IPS-NIHi7 (cell line): ENCODE data around the gene HOXD1.

Experiments used
- DNase-seq: peaks from one replicate; pipeline ENCODE4 v3.0.0; 2012; ENCODE audit warnings: mixed read lengths; ENCODE audit errors: extremely low spot score

The HOXD1 gene

DNA sequence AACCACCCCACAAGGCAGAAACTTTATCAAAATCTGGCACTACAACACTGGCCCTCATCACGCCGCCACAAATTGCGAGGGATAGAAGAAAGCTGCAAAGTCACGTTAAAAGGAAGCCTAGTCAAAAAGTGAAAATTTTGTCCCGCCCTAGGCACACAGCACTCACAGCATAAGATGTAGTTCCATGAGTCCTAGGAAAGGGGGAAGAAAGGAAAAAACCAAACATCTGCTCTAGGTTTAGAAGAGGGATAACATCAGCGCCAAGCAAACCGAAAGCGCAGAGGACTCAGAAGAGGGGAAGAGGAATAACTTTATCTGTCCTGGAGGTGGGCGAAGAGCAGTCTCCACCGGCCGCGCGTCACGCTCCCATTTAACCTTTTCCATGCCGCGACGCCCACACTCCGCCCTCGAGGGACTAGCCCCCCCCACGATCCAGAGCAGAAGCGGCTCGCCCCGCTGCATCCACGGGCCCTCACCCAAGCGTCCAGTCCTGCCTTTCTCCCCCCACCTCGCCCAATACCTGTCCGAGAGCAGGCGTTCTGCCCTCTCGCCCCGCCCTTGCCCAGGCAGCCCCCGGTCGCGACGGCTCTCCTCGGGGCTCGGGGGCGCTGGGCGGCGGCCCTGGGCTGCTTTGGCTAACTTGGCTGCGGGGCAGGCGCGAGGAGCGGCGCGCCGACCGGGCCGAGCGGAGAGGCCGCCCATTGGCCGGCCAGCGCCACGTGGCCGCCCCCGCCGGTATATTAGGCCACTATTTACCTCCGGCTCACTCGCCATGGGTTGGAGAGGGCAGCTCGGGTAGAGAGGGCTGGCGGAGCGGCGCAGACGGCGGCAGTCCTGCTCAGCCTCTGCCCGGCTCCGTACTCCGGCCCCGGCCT, at the start of gene HOXD1:
Gene HOXD1 (plus strand): TSS at position 770 of the 875 bp plus-strand sequence. CDS start 134 bp downstream, outside the sequence.
- DNase-seq: peak; percentile 80

DNA sequence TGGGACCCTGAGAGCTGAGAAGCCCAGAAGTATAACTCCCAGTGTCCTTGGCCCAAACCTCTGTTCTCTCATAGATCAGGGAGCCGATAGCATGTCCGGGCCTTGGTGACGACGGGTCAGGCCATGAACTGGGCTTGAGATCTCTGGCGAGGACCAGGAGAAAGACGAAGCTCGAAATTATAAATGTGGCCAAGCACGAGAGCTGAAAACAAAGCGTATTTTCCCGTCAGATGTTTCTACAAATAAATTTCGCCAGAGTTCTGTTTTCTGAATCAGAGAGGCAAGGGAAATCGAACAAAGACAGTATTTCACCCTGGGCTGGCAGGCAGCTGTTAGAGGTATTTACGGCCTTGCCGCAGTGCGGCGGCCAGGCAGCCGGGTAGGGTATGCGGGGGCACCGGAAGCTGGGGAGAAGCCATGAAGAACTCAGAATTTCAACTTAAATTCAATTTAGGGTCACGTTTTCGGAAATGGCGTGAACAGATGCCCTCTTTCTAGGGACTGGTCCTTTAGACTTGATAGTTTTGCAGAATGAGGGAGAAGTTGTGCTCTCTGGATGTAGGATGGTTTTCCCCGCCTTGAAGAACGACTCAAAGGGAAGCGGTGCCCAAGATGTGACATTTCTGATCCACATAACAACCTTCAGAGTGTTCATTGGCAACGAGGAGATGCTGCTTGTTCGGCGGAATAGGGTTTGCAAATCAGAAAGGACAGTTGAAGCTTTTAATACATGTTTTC, 49.4 kb upstream of the HOXD1 start:
- no peak for DNase-seq

DNA sequence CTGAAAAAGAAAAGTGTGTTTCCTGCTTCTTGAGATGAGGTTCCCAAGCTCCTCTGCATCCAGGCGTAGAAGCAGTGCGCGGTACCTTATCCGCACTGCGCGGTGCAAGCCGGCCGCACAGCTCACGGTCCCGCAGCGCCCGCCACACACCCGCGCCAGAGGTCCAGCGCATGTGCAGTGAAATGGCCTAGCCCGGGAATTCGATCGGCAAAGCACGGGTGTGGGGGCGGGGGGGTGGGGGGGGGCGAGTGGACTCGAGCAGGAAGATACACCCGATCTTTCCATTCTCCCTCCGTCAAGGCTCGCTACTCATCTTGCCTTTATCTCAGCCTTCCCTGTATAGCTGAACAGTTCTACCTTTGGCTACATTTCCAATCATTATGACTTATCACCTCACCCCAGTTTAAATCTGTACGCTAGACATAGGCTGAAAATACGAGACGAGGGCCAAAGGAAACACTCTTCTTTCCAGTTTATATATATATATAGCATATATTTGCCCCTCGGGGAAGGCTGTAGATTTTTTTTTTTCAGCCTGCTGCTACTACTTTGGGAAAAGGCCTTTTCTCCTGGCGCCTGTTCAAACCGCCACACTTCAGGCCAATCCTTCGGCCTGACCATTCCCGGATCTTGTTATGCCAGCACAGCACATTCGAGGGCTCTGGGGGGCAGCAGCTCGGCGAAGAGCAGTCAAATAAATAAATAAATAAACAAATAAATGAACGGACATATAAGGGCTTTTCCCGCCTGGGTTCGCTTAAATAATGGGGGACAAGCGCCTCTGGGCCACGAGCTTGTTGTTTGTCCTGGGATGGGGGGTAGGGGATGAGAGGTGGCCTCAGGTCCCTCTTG, 48.6 kb upstream of the HOXD1 start:
- no peak for DNase-seq

DNA sequence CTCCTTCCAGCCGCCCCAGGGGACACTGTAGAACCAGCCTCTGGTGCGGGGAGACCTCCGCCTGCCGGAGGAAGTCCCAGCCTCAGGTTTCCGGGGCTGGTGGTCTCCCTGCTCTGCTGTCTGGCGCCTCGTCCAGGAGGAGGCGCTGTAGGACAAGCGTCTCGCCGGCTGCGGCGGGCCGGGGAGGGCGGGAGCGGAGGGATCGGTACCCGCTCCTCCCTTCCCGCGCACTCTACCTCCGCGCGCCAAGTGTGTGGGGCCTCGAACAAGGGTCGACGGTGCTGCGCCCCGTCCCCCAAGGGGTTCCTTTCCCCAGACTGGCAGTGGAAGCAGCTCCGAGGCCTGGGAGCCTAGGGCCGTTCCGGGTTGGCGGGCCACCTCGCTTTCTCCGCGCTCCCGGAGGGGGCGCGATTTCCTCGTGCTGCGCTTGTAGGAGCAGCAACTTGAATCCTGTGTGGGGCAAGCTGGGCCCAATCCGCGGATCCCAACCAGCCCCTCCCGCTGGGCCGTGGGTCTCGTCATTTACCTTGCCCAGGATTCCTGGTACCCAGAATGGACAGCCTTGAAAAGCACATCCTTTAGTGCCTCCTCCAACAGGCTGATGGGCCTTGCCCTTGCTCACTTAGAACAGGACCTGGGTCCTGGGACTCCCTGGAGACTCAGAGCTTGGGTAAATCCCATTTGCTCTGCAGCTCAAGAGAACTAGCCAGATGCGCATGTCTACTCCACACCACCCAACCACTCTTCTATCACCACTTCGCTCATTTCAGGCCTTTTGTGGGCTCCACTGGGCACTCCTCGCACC, 47.8 kb upstream of the HOXD1 start:
- peak; percentile 90 for DNase-seq

DNA sequence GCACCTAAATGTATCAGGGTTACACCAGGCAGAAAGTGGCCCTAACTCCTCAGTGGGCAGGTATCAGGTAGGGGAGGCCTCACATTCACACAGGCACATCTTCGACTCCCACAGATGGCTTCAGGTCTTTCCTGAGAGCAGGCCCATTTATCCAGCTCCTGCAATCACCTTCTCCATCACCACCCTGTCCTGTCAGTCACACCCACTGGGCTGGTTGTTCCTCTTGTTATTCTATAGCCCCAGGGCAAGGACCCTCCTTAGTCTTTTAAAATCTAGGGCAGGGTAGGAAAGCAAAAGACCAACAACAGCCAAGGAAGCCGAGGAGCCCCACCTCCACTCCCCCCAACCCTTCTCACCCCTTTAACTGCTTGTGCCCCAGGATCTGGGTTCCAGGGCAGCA, 46.2 kb upstream of the HOXD1 start:
- DNase-seq: no peak

DNA sequence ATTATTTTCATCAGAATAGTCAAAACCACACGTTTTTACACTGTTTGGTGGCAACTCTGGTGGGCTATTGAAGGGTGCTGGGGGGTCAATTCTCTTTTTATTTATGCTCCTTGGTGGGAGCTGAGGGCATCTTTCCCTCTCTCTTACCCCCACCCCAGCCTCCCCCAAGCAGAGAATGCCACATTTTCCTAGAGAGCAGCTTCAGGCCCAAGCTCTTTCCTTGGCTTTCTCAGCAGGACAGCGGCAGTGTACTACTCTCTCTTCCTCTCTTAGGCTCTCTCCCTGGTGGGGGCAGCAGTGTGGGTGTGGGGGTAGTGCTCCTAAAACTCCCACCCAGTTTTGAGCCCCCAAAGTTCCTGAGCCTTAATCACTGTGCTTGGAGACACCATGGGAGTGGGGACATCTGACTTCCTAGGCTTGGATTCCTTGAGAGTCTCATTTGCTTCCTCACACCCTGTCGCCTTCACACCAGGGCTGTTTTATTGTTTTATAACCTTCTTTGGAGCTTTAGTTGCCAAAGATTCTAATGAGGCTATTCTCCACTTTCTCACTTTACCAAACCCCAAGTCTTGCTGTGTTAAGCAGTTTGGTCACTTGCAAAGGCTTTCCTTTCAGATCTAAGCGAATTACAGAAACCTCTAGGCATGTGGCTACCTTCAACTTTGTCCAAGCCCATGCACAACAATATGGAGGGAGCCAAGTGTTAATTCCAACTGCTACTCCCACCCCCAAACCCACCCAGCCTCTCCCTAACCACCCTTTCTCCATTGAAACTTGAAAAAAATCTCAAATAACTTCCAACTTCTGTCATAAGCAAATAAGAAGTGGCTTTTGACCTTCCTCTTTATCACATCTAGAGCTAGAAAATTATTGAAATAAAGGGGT, 43.1 kb upstream of the HOXD1 start:
- no peak for DNase-seq

DNA sequence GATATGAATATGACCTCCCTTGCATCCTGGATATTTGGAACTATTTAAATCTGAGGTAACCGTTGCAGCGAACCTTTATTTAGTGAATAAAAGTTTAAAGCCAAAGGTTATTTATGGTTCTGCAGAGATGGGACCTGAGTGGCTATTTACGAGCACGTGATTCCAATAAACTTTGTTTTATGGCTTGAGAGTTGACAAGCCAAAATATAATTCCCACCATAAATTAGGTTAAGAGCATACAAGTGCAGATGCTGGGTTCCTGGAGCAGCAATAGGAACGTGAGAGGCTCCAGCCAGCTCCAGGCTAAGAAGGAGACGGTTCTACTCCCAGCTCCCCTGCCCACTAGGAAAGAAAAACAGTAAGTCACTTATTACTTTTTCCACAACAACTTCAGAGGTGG, 42.4 kb upstream of the HOXD1 start:
- DNase-seq: no peak

DNA sequence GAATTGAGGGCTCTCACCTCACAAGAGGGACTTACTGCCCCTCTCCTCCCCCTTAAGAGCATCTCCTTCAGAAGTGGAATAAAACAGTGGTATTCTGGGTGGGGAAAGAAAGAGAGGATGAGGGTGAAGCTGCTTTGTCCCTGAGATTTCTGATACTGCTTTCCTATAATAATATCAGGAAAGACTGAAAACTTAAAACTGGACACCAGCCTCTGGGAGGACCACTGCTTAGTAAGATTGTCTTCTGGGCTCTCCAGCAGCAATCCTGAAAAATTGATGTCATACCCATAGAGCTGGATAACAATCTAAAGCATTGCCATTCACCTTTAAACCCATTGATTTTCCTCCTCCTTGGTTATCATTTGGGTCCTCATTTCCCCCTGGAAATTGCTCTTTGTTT, 41.8 kb upstream of the HOXD1 start:
- DNase-seq: no peak

DNA sequence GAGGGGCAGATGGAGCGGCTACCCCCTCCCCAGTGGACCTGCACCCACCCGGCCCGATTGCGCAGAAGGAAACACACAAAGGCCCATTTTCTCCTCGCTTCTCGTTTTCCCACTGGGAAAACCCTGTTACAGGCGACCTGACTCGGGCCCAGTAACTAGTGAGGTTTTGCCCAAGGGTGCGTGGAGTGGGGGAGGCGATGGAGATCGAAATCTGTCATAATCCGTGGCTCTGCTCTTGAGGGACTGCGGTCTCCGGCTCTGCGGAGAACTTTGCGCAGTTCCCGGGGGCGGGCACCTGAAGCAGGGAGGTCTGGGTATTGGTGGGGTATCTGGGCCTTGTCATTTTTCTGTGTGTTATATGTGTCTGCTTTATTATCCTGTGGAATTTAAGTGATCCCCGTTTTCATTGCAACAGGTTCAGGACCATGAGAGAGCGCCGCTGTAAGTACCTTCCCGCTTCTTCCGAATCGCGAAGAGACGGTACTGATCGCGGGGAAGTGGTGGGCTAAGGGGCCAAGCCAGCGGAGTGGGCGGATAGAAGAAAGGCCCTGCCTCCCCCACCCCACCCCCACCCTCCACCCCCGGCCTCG, 41.2 kb upstream of the HOXD1 start:
- DNase-seq: no peak

DNA sequence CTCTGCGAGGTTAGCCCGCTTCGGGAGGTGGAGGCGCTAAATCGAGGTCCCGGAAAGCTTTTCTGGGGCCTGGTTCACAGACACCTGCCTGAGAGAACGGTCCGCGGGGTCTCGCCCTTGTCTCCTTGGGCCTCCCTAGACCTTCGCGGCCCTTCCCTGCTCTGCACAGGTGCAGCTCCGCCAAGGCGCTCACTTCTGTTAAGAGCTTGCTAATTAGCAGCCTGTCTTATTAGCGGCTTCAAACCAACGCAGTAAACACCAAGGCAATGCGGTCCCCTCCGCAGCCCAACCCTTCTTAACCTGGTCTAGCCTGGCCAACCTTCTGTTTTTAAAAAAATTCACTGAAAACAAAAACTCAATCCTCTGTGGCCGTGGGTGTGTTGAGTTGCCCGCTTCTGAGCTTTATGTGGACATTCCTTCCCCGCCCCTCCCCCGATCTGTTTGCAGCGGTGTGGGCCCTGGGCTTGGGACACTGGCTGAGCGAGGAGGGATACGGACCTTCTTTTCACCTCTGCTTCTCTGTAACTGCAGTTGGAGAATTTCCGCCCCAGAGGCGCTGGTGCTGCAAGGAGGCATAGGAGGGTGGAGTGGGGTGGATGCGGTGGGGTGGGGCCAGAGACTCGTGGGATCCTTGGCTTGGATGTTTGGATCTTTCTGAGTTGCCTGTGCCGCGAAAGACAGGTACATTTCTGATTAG, 40.5 kb upstream of the HOXD1 start:
- no peak for DNase-seq

DNA sequence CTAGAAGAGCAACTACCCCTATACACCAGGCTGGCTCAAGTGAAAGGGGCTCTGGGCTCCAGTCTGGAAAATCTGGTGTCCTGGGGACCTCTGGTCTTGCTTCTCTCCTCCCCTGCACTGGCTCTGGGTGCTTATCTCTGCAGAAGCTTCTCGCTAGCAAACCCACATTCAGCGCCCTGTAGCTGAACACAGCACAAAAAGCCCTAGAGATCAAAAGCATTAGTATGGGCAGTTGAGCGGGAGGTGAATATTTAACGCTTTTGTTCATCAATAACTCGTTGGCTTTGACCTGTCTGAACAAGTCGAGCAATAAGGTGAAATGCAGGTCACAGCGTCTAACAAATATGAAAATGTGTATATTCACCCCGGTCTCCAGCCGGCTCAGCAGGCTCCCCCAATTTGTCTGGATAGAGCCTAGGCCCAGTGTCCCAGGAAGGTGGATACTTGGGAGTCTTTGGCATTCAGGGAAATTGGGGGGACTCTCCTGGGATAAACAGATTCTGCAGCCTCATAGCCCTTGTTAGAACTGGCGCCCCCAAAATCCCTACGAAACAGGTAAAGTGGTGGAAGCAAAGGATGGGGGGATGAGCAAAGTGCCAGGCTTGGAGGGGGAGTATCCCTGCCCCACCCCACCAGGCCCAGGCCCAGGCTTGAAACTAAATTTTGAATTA, 39.6 kb upstream of the HOXD1 start:
- no peak for DNase-seq

DNA sequence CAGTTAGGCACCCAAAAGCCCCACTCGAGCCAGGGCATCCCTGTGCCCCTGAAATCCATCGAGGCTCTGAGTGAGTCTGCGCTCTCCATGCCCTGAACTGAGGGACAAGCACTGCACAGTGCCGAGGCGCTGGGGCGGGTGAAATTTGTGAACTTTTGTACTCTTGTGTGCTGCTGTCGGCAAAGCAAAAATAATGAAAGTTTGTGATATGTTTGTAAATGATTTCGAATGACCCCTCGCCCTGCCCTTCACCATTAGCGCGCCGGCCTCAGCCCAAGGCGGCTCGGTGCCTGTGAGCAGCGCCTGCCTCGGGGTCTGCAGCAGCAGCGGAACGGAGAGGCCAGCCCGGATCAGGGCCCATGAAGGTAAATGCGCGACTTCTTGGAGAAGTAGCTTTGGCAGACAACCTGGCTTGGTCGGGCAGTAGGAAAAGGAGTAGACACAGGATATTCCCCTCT, 39.0 kb upstream of the HOXD1 start:
- no peak for DNase-seq

DNA sequence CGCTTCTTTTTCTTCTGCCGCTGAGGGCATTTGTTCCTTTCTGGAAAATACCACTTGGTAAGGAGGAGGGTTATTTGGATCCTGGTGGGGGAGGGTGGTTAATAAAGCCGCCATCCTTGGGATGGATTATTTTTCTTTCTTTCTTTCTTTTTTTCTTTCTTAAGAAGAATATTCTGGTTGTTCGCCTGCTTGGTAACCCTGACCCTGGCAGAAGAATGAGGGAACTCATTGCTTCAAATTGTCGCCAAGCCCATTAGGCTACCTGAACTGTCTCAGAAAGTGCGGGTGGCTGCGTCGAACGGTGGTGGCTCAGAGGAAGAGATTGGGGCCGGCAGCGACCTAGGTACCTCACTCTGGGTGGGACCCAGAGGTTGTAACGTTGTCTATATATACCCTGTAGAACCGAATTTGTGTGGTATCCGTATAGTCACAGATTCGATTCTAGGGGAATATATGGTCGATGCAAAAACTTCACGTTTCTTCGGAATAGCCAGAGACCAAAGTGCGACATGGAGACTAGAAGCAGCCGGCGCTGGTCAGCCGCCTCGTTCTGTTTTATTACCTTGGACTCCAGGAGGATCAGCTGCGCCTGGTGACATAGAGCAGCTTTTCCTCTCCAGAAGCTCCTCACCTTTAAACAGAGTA, 38.4 kb upstream of the HOXD1 start:
- DNase-seq: no peak

DNA sequence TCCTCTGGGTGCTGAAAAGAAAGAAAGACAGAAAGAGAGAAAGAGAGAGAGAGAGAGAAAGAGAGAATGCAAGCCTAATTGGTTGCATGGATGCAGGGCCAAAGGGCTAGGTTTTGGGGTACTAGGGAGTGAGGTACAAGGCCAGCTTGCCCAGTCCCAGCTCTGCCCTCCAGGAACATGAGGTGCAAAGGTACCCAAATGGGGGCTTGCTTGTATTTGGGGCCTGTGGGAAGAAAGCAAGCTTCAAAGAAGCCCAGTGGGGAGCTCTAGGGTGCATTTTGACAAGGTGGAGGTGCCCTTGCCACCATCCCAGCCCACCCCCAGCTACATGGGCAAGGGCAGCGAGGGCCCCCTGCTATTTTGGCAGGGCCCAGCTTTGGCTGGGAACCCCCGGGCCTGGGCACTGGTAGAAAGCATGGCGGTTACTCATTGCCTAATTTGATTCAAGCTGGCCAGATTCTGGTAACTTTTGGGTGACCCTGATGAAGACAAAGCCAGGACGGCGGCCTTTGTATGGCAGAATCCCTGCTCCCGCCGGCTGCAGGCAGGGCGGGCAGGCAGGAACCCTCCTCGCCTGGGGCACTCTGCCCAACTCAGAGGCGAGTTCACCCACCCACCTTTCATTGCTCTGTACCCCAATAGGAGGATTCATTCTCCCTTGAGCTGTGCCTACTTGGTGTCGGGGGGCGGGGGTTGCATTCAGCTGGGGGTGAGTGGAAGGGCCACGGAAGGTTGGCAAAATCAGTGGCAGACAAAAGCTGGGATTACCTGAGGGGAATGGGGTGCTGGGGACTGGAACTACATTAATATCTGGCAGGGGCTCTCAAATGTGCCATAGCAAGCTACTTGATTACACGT, 37.7 kb upstream of the HOXD1 start:
- no peak for DNase-seq

DNA sequence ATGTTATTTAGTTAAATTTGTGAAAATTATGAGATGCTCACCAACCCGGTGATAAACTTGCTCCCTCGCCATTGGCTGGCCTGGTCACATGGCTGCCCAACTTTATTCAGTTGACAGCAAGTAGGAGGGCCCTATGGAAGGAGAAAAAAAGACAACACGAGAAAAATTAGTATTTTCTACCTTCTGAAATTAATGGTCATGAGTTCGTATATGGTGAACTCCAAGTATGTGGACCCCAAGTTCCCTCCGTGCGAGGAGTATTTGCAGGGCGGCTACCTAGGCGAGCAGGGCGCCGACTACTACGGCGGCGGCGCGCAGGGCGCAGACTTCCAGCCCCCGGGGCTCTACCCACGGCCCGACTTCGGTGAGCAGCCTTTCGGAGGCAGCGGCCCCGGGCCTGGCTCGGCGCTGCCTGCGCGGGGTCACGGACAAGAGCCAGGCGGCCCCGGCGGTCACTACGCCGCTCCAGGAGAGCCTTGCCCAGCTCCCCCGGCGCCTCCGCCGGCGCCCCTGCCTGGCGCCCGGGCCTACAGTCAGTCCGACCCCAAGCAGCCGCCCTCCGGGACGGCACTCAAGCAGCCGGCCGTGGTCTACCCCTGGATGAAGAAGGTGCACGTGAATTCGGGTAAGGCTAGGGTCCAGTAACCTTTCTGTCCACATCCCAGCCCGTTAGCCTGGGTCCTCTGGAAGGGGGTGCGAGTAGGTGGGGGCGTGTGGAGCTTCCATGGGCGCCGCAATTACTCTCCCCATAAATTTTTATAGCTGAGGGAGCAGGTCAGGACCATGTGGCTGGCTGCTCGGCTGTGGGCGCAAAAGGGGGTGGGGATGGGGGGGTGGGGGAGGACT, 36.8 kb upstream of the HOXD1 start, which contains the start of gene HOXD4:
Gene HOXD4 (plus strand): TSS at position 109 of the 846 bp plus-strand sequence. CDS start 84 bp downstream, at position 193.
- no peak for DNase-seq
